Ovary (tissue), 1 donor: ENCODE results near the gene CD300A.

ENCODE experiments used
- EP300 ChIP-seq: sonication (generic); formaldehyde crosslinking; IDR thresholded peaks from one replicate; pipeline ENCODE4 v1.6.1; 2017; ENCODE audit warnings: antibody characterized with exemption
- POLR2A ChIP-seq: fragments of 450-650 bp; IDR thresholded peaks from one replicate; pipeline ENCODE4 v1.6.1; 2017; ENCODE audit warnings: antibody characterized with exemption, mild to moderate bottlenecking, moderate library complexity

DNA sequence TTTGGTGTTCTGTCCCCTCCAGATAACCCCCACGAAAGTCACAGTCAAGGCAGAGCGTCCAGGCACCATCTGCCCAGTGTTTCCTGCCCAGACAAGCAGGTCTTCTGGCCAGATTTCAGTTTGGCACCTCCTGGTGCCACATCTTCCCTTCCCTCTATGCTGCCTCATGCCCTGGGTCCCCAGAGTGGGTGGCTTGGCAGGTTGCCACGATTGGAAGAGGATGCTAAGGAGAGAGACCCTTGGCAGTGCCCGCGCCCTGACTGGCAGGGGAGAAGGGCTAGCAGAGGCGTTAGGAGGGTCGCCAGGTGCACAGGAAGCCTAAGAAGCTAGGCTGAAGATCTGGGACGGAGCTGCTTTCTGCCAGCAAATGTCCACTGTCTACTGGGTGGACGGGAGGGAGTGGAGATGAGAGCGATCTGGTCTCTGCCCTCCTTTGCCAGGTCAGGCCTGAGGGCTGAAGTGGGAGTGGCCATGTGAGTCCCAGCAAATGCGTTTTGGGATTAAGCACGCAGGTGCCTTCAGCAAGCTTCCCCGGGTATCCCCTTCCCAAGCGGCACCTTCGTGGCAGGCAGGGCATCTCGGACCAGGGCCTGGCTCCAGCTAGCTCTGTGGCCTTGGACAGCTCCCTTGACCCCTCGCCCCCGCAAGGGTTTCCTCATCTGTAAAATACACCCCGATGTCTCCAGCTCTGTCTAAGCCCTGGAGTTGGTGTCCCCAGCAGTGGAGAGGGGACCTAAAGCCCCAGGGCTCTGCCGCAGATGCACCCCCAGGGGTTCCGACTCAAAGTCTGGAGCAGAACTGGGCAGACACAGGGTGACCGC lies 13.4 kb upstream of the CD300A start:
- TF ChIP-seq POLR2A (no peak), EP300 (no peak)
